HG03039 (cell line): ENCODE data around the gene ECSIT.
A peak's percentile ranks its signal among the peaks of the same experiment; 100 is the strongest.

Experiments used
- ATAC-seq: cut with Tn5 transposase; IDR thresholded peaks from one replicate; pipeline ENCODE4 v1.9.1; 2021; ENCODE audit warnings: mild to moderate bottlenecking, moderate library complexity; ENCODE audit not compliant: unreplicated experiment

Gene ECSIT

GRCh38 chr19:11505504-11506100 is 23.3 kb downstream of the ECSIT start, which contains the start of gene ZNF653:
TSS of gene ZNF653 (minus strand) at chr19:11505839. CDS start at chr19:11505786, 53 bp downstream.
- peak; percentile 41 for ATAC-seq

DNA sequence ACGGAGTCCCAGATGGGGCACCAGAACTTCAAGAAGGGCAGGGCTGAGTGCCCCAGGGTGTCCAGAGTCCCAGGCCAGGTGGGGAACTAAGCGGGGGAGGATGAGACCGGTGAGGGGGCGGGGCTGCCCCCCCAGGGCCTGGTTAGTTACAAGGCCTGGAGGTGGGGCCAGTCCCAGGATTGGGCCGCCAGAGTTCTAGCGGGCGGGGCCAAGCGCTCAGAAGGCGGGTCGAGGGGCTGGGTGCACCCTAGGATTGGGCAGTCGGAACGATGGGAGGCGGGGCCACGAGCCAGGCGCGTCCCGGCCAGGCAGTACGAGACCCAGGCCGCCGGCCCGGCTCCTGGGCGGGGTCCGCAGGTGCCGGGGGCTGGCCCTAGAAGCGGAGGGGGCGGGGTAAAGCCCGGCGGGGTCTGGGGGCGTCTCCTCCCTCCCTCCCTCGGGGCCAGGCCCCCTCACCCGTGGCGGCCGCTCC is 23.9 kb downstream of the ECSIT start:
- ATAC-seq = peak; percentile 86

- ATAC-seq = no peak
Observed at GRCh38 chr19:11504502-11505031, 24.4 kb downstream of the ECSIT start.

DNA sequence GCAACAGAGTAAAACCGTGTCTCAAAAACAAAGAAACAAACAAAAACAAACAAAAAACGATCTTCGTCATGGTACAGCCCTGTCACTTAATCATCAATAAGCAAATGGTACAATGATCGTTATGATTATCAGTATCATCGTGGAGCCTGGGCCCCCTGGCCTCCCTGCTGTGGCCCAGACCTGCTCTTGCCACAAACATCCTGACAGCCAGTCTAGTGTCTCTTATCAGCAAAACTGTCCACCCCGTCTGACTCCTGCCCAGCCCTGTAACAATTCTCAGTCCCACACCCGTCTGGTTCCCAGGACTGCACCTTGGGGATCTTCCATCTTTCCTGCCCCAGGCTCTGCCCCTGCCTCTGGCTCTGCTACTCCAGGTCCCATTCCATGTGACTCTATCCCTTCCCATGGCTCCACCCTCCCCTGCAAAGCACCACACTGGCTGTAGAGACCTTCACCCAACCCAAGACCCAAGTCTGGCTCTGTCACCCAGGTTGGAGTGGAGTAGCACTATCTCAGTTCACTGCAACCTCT is 29.0 kb downstream of the ECSIT start:
- no peak for ATAC-seq

DNA sequence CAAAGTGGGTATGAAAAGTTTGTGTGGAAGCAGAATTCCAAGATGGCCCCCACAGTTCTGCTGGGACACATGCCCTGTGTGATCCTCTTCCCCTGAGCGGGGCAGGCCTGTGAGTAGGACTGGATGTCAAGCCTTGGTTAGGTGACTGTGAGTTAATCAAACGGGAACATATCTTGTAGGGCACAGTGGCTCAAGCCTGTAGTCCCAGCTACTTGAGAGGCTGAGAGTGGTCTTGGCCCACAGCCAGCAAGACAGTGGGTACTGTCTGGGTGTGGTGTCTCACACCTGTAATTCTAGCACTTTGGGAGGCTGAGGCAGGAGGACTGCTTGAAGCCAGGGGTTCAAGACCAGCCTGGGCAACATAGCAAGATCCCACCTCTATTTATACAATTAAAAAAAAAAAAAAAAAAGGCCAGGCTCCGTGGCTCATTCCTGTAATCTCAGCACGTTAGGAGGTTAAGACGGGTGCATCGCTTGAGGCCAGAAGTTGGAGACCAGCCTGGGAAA is 29.7 kb downstream of the ECSIT start:
- no peak for ATAC-seq

GRCh38 chr19:11496391-11497163 is 32.4 kb downstream of the ECSIT start:
- no peak for ATAC-seq

DNA sequence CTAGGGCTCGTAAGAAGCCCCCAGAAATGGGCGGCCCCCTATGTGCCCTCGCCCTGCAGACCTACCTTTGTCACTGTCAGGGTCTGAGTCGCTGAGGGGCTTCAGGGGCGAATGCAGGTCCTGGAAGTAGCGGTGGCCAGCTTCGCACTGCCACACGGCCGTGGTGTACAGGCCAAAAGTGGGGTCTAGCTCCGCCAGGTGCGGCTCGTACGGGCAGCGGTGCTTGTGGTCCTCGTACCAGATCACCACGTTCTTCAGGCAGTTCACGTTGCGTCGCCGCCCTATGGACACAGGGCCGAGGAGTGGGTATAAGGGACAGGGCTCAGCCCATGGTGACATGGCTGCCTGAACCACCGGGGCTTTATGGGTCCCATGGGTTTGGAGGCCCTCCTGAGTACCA is 33.0 kb downstream of the ECSIT start:
- no peak for ATAC-seq

GRCh38 chr19:11495481-11495880 is 33.5 kb downstream of the ECSIT start:
- no peak for ATAC-seq

DNA sequence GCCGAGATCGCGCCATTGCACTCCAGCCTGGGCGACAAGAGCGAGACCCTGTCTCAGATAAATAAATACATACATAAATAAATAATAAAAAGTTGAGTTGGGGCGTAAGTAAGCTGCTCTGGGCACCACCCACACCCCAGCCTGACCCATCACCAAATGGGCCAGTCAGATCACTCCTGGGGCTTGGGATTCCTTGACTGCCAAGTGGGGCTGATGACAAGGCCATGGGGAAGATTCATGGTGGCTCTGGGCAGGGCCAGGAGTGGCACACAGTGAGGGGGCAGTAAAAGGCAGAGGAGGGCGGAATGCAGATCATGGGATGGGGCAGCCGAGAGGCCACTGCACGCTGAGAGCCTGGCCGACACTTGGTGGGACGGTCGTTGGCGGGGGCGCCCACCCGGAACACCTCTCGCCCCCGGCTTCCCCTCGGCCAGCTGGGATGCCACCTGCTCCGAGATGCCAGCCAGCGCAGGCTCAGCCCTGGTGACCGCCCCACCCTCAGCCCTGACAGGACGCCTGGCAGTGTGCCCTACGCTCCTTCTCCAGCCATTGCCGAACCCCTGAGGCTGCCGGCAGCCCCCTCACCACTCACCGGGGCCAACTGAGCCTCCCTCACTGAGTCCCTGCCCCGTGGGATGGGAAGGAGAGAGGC is 34.2 kb downstream of the ECSIT start:
- ATAC-seq = no peak

DNA sequence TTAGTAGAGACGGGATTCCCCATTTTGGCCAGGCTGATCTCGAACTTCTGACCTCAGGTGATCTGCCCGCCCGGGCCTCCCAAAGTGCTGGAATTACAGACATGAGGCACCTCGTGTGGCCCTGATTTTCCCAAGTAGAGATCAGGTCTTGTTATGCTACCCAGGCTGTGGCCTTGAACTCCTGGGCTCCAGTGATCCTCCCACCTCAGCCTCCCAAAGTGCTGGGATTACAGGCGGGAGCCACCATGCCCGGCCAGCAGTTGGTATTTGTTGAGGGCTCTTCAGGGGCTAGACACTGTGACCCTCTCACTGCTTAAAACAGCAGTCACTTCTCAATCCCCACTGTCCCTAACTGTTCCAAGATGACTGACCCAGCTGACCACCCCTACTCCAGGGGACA is 39.6 kb downstream of the ECSIT start:
- ATAC-seq = no peak

GRCh38 chr19:11486661-11487503 is 42.1 kb downstream of the ECSIT start:
- ATAC-seq = no peak

GRCh38 chr19:11485245-11485837 is 43.6 kb downstream of the ECSIT start:
- no peak for ATAC-seq

DNA sequence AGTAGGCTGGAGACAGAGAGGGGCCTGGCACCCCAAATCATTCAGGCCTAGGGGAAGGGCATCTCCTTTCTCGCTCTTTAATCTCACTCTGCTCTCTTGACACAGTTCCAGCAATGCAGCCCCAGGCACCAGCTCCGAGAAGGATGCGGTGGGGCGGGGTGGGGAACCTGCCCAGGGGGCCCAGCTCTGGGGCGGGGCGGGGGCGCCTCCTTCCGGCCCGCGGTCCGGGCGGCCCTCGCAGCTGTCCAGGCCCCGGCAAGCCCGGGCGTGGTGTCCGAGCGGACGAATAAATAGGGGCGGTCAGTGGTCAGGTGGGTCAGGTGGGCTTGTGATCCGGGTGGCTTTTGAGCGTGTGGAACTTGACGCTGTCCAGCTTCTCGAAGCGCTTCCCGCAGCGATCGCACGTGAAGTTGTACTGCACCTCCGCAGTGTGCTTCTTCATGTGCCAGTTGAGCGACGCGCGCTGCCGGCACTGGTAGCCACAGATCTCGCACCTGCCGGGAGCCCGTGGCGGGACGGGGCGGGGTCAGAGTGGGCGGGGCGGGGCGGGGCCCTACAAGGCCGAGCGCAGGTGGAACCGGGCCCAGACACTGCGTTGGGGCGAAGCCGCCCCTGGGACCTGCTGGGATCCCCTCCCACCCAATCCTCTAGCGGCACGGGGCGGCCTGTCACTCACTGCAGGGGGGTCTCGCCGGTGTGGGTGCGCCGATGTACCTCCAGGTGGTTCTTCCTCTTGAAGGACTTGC is 45.4 kb downstream of the ECSIT start:
- no peak for ATAC-seq

GRCh38 chr19:11482384-11483050 is 46.4 kb downstream of the ECSIT start:
- ATAC-seq = peak; percentile 46

GRCh38 chr19:11481534-11482383 is 47.2 kb downstream of the ECSIT start:
- peak; percentile 38 for ATAC-seq

GRCh38 chr19:11480715-11481533 is 48.0 kb downstream of the ECSIT start, which contains the start of gene ELAVL3:
TSS of gene ELAVL3 (minus strand) at chr19:11481046. CDS start at chr19:11480608, 438 bp downstream.
- ATAC-seq = no peak
